Measurements from ENCODE around the gene SLC17A6.
A peak's percentile ranks its signal among the peaks of the same experiment; 100 is the strongest.

Gene SLC17A6

DNA sequence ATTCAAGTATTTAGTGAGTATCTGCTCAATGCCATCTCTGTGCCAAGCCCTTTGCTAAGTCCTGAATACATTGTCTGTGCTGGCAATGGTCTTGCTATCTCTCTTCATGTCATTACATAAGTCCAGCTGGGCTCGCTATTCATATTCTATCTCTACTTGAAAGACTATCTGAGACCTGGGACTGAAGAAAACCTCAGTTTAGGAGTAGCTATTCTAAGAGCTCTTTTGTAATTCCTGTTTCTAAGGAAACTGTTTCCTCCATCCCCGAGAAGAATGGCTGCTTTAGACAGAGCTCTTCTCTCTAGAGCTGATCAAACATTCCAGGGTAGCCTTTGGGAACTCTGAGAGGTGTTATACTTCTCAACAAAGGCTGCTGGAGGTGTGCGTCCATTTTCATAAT is 33.0 kb downstream of the SLC17A6 start:
- no peak for DNase-seq (ENCODE audit: low read depth in 2 of 2)
- no peak overlapping the region for H3K4me3 ChIP-seq (replicated peaks in 1 of 2; ENCODE audit: low read depth in 2 of 2, low read length in 2 of 2)
- TF ChIP-seq, protein P1, sequence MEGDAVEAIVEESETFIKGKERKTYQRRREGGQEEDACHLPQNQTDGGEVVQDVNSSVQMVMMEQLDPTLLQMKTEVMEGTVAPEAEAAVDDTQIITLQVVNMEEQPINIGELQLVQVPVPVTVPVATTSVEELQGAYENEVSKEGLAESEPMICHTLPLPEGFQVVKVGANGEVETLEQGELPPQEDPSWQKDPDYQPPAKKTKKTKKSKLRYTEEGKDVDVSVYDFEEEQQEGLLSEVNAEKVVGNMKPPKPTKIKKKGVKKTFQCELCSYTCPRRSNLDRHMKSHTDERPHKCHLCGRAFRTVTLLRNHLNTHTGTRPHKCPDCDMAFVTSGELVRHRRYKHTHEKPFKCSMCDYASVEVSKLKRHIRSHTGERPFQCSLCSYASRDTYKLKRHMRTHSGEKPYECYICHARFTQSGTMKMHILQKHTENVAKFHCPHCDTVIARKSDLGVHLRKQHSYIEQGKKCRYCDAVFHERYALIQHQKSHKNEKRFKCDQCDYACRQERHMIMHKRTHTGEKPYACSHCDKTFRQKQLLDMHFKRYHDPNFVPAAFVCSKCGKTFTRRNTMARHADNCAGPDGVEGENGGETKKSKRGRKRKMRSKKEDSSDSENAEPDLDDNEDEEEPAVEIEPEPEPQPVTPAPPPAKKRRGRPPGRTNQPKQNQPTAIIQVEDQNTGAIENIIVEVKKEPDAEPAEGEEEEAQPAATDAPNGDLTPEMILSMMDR (IDR thresholded peaks at IDR 0.05; ENCODE audit: low read depth, low read length) = no peak

DNA sequence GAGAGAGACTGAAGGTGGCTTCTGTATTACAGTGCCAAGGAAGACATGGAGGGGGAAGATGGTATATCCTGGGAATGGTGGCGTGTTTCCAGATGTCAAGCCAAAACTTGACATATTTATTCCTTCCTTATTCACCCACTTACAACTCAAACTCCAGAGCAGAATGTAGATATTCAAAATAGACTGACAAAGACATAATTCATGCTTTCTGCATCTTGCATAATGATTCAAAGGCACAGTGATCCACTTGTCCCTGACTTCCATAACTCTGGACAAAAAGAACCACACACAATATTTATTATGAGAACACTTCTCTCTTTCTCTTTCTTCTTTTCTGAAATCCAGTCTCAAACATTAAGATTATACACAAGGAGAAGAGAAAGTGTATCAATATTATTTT is 48.9 kb downstream of the SLC17A6 start:
- no peak for DNase-seq (ENCODE audit: low read depth in 2 of 2)
- no peak overlapping the region for H3K4me3 ChIP-seq (replicated peaks in 1 of 2; ENCODE audit: low read depth in 2 of 2, low read length in 2 of 2)
- TF ChIP-seq, protein P1 (IDR thresholded peaks at IDR 0.05; ENCODE audit: low read depth, low read length) = no peak

- no peak for DNase-seq (ENCODE audit: low read depth in 2 of 2)
- no peak overlapping the region for H3K4me3 ChIP-seq (replicated peaks in 1 of 2; ENCODE audit: low read depth in 2 of 2, low read length in 2 of 2)
- TF ChIP-seq, protein P1 (IDR thresholded peaks at IDR 0.05; ENCODE audit: low read depth, low read length) = no peak
Observed at GRCh38 chr11:22389526-22390282, 51.5 kb downstream of the SLC17A6 start.

GRCh38 chr11:22390283-22390655 is 52.1 kb downstream of the SLC17A6 start:
- TF ChIP-seq, protein P1 (IDR thresholded peaks at IDR 0.05; ENCODE audit: low read depth, low read length) = no peak
- H3K4me3 ChIP-seq (replicated peaks in 1 of 2; ENCODE audit: low read depth in 2 of 2, low read length in 2 of 2) = no peak overlapping the region
- DNase-seq (ENCODE audit: low read depth in 2 of 2) = no peak

GRCh38 chr11:22392561-22392960 is 54.4 kb downstream of the SLC17A6 start:
- H3K4me3 ChIP-seq (replicated peaks in 1 of 2; ENCODE audit: low read depth in 2 of 2, low read length in 2 of 2) = no peak overlapping the region
- peak in 1 of 2 donors; percentile 83 for DNase-seq (ENCODE audit: low read depth in 2 of 2)
- TF ChIP-seq, protein P1 (IDR thresholded peaks at IDR 0.05; ENCODE audit: low read depth, low read length) = no peak

DNA sequence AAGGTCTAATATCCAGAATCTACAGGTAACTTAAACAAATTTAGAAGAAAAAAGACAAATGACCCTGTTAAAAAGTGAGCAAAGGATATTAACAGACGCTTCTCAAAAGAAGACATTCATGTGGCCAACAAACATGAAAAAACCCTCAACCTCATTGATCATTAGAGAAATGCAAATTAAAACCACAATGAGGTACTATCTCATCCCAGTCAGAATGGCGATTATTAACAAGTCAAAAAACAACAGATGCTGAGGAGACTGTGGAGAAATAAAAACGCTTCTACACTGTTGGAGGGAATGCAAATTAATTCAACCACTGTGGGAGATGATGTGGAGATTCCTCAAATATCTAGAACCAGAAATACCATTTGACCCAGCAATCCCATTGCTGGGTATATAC is 67.2 kb downstream of the SLC17A6 start:
- DNase-seq (ENCODE audit: low read depth in 2 of 2) = no peak
- TF ChIP-seq, protein P1 (IDR thresholded peaks at IDR 0.05; ENCODE audit: low read depth, low read length) = no peak

DNA sequence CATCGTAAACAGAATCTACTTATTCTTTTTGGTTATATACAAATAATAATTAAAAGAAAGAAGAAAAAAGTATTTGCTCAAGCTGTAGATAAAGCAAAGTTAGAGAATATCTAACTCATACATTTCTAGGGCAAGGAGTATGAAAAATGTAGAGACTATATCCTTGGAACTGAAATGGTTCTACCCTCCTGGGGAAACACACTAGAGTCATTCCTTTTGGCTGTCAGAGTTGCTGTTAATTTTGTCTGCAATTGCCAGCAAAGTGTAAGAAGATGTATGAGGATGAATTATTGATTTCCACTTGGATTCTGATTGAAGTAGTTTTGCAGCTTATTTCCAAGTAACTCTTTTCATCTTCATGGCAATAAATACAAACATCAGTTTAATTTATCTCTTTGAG is 69.1 kb downstream of the SLC17A6 start:
- no peak overlapping the region for H3K4me3 ChIP-seq (replicated peaks in 1 of 2; ENCODE audit: low read depth in 2 of 2, low read length in 2 of 2)
- TF ChIP-seq, protein P1 (IDR thresholded peaks at IDR 0.05; ENCODE audit: low read depth, low read length) = no peak
- no peak for DNase-seq (ENCODE audit: low read depth in 2 of 2)

More for the DNA sequence above, 67.2 kb downstream of the SLC17A6 start:
- H3K4me3 ChIP-seq (replicated peaks in 1 of 2; ENCODE audit: low read depth in 2 of 2, low read length in 2 of 2) = no peak overlapping the region
